Astrocyte (in vitro differentiated cells and primary cell): Measurements from ENCODE around the gene EPHB1. TPM values are rescaled to one million over a fixed set of nuclear protein-coding genes. Genes with fewer than 3 reads are reported as not detected.

Experiments used
- DNase-seq: peaks from one replicate; pipeline ENCODE4 v3.0.0-alpha.2; 2010; ENCODE audit warnings: low read depth
- FAIRE-seq: peaks from 2 replicates; lab custom pipeline; 2011; peaks lifted over from hg19 to GRCh38; lab: Jason Lieb, UNC
- H2AFZ ChIP-seq: 2 replicates; pipeline ENCODE4 v1.6.0; 2012; ENCODE audit warnings: low read depth, low read length, inconsistent platforms
- H3K27ac ChIP-seq: 2 replicates; pipeline ENCODE4 v1.5.1; 2011; ENCODE audit warnings: low read depth, low read length, inconsistent platforms
- H3K27me3 ChIP-seq: 2 replicates; pipeline ENCODE4 v1.6.0; 2011; ENCODE audit warnings: low read length, inconsistent platforms; ENCODE audit not compliant: insufficient read depth
- H3K36me3 ChIP-seq: 2 replicates; pipeline ENCODE4 v1.5.1; 2011; ENCODE audit warnings: low read length, inconsistent platforms; ENCODE audit not compliant: insufficient read depth
- H3K4me1 ChIP-seq: 2 replicates; pipeline ENCODE4 v1.5.1; 2011; ENCODE audit warnings: low read length, inconsistent platforms; ENCODE audit not compliant: insufficient read depth
- H3K4me2 ChIP-seq: 2 replicates; pipeline ENCODE4 v1.6.0; 2012; ENCODE audit warnings: low read length, inconsistent platforms
- H3K4me3 ChIP-seq: 2 replicates; pipeline ENCODE4 v1.5.1; 2011; ENCODE audit warnings: low read depth, mild to moderate bottlenecking, low read length, inconsistent platforms; ENCODE audit not compliant: insufficient read depth
- H3K79me2 ChIP-seq: 2 replicates; pipeline ENCODE4 v1.6.0; 2012; ENCODE audit warnings: mild to moderate bottlenecking, low read length, inconsistent platforms; ENCODE audit not compliant: insufficient read depth
- H3K9ac ChIP-seq: 2 replicates; pipeline ENCODE4 v1.6.0; 2012; ENCODE audit warnings: mild to moderate bottlenecking, low read length, inconsistent platforms
- H3K9me3 ChIP-seq: 2 replicates; pipeline ENCODE4 v1.5.1; 2012; ENCODE audit warnings: low read depth, mild to moderate bottlenecking, low read length, inconsistent platforms; ENCODE audit not compliant: insufficient read depth
- H4K20me1 ChIP-seq: 2 replicates; pipeline ENCODE4 v1.6.0; 2012; ENCODE audit warnings: low read length, inconsistent platforms; ENCODE audit not compliant: insufficient read depth
- H3K27ac Mint-ChIP-seq: one replicate; pipeline ENCODE4 v1.8.0; 2021; ENCODE audit warnings: mild to moderate bottlenecking, mixed read lengths; ENCODE audit not compliant: unreplicated experiment
- H3K27me3 Mint-ChIP-seq: one replicate; pipeline ENCODE4 v1.8.0; 2021; ENCODE audit warnings: low read depth, mixed read lengths; ENCODE audit not compliant: unreplicated experiment
- H3K36me3 Mint-ChIP-seq: one replicate; pipeline ENCODE4 v1.8.0; 2021; ENCODE audit warnings: low read depth, mixed read lengths; ENCODE audit not compliant: unreplicated experiment
- H3K4me1 Mint-ChIP-seq: one replicate; pipeline ENCODE4 v1.8.0; 2021; ENCODE audit warnings: low read depth, mixed read lengths; ENCODE audit not compliant: unreplicated experiment
- H3K4me3 Mint-ChIP-seq: one replicate; pipeline ENCODE4 v1.8.0; 2021; ENCODE audit warnings: mild to moderate bottlenecking, moderate library complexity, mixed read lengths; ENCODE audit not compliant: unreplicated experiment
- H3K9me3 Mint-ChIP-seq: one replicate; pipeline ENCODE4 v1.8.0; 2021; ENCODE audit warnings: mild to moderate bottlenecking, mixed read lengths; ENCODE audit not compliant: unreplicated experiment
- CTCF ChIP-seq: IDR thresholded peaks from 2 replicates; pipeline ENCODE4 v1.5.1; 2011; ENCODE audit warnings: low read depth, mild to moderate bottlenecking, inconsistent platforms, low read length, moderate library complexity; ENCODE audit not compliant: insufficient read depth
- EZH2 ChIP-seq: IDR thresholded peaks from 2 replicates; pipeline ENCODE4 v1.6.1; 2012; ENCODE audit warnings: mild to moderate bottlenecking, low read length, inconsistent platforms; ENCODE audit not compliant: insufficient read depth
- total RNA-seq: library from RNA; stranded (reverse); gene quantifications from 2 replicates; pipeline ENCODE4 v1.2.1, GENCODE V29; 2021

EPHB1 gene
- total RNA-seq, 1 donor from 2014 or later: 4.1 TPM

DNA sequence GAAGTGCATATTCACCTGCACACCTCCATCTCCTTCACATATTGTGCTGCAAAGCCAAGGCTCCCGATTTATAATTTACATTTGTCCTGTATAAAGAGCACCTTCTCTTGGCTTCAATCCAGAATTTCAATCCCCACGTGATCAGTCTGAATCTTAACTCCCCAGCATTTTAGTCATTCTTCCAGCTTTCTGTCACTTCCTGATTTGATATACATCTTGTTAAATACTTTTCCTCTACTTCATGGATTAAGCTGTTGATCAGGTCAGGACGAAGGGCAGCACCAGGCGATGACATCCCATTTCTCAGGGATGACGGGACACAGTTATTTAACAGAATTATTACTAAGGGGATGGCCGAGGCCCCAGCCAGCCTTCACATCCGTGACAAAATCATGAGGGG, 212.5 kb downstream of the EPHB1 start:
- no peak overlapping the region for H3K9ac ChIP-seq
- H3K36me3 ChIP-seq: no peaks in the 10 kb centered on the region
- no peak overlapping the region for H3K4me3 ChIP-seq
- H3K4me3 Mint-ChIP-seq: no peak overlapping the region
- no peaks in the 10 kb centered on the region for H4K20me1 ChIP-seq
- no peaks in the 10 kb centered on the region for H3K27me3 ChIP-seq
- no peaks in the 10 kb centered on the region for H3K79me2 ChIP-seq
- H3K9me3 ChIP-seq: no peaks in the 10 kb centered on the region
- H3K27ac Mint-ChIP-seq: no peak overlapping the region
- no peaks in the 10 kb centered on the region for H3K36me3 Mint-ChIP-seq
- FAIRE-seq (no peak), DNase-seq (no peak)
- TF ChIP-seq EZH2: no peak
- H2AFZ ChIP-seq: no peak overlapping the region
- no peaks in the 10 kb centered on the region for H3K27me3 Mint-ChIP-seq
- no peak overlapping the region for H3K4me2 ChIP-seq
- H3K27ac ChIP-seq: no peak overlapping the region
- H3K9me3 Mint-ChIP-seq: peaks cover 3% of the 10 kb centered on the region
- H3K4me1 Mint-ChIP-seq: peaks cover 3% of the 10 kb centered on the region
- H3K4me1 ChIP-seq: no peaks in the 10 kb centered on the region

GRCh38 chr3:135008326-135008725, 213.3 kb downstream of the EPHB1 start:
- Histone ChIP-seq H2AFZ (no peak overlapping the region), H3K4me2 (no peak overlapping the region), H3K9me3 (no peaks in the 10 kb centered on the region), H3K4me1 (no peaks in the 10 kb centered on the region), H3K9ac (no peak overlapping the region), H3K27me3 (no peaks in the 10 kb centered on the region), H3K79me2 (no peaks in the 10 kb centered on the region), H3K36me3 (no peaks in the 10 kb centered on the region), H3K27ac (no peak overlapping the region), H3K4me3 (no peak overlapping the region), H4K20me1 (no peaks in the 10 kb centered on the region)
- H3K4me3 Mint-ChIP-seq: no peak overlapping the region
- no peak for DNase-seq
- no peak for TF ChIP-seq EZH2
- TF ChIP-seq CTCF: no peak
- peaks cover 4% of the 10 kb centered on the region for H3K27me3 Mint-ChIP-seq
- H3K27ac Mint-ChIP-seq: no peak overlapping the region
- H3K9me3 Mint-ChIP-seq: peaks cover 3% of the 10 kb centered on the region
- peaks cover 3% of the 10 kb centered on the region for H3K4me1 Mint-ChIP-seq
- FAIRE-seq: no peak
- no peaks in the 10 kb centered on the region for H3K36me3 Mint-ChIP-seq

DNA sequence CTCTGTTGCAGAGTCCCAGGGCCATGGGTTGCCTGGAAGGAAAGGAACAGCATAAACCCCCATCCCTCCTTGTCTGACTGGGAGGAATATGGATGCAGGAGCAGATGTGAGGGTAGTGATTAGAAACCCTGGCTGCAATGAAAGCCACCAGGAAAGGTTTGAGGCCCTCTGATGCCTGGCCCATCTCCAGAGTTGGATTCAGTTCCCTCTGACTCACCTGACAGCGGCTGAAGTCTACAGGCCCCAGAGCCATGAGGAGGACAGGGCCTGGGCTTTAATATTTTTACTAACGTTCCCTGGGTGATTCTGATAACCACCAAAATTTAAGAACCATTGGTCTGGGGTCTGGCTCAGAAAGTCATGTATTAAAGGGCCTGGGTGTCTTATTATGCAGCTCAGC, 214.0 kb downstream of the EPHB1 start:
- H3K4me3 Mint-ChIP-seq: no peak overlapping the region
- Histone ChIP-seq H3K79me2 (no peaks in the 10 kb centered on the region), H3K27me3 (no peaks in the 10 kb centered on the region), H3K27ac (no peak overlapping the region), H3K36me3 (no peaks in the 10 kb centered on the region), H3K4me2 (no peak overlapping the region), H4K20me1 (no peaks in the 10 kb centered on the region), H3K4me1 (no peaks in the 10 kb centered on the region), H2AFZ (no peak overlapping the region), H3K9ac (no peak overlapping the region), H3K4me3 (no peak overlapping the region), H3K9me3 (no peaks in the 10 kb centered on the region)
- peaks cover 3% of the 10 kb centered on the region for H3K4me1 Mint-ChIP-seq
- TF ChIP-seq EZH2 (no peak), CTCF (no peak)
- peaks cover 4% of the 10 kb centered on the region for H3K27me3 Mint-ChIP-seq
- no peak overlapping the region for H3K27ac Mint-ChIP-seq
- FAIRE-seq: no peak
- peaks cover 3% of the 10 kb centered on the region for H3K9me3 Mint-ChIP-seq
- H3K36me3 Mint-ChIP-seq: no peaks in the 10 kb centered on the region
- DNase-seq: no peak
